Type B pancreatic cell (in vitro differentiated cells): Measurements from ENCODE around the gene C5orf34. TPM values are rescaled to one million over a fixed set of nuclear protein-coding genes. Genes with fewer than 3 reads are reported as not detected.
A peak's percentile ranks its signal among the peaks of the same experiment; 100 is the strongest.
"Not testable (repeated sequence)": the region's sequence is repeated elsewhere in the genome, so short reads cannot be mapped to it uniquely, and the experiment has no call there.

Source experiments
- DNase-seq: peaks from one replicate; pipeline ENCODE4 v3.0.0; 2021; ENCODE audit warnings: mixed read lengths; ENCODE audit not compliant: unreplicated experiment; ENCODE audit errors: extremely low spot score
- H3K27ac Mint-ChIP-seq: 2 replicates; pipeline ENCODE4 v1.8.0; 2021; ENCODE audit warnings: mild to moderate bottlenecking, mixed read lengths
- H3K27me3 Mint-ChIP-seq: 2 replicates; pipeline ENCODE4 v1.8.0; 2021; ENCODE audit warnings: mixed read lengths
- H3K36me3 Mint-ChIP-seq: 2 replicates; pipeline ENCODE4 v1.8.0; 2021; ENCODE audit warnings: mixed read lengths
- H3K4me1 Mint-ChIP-seq: one replicate; pipeline ENCODE4 v1.8.0; 2021; ENCODE audit warnings: mixed read lengths; ENCODE audit not compliant: unreplicated experiment
- H3K4me3 Mint-ChIP-seq: 2 replicates; pipeline ENCODE4 v1.8.0; 2021; ENCODE audit warnings: mild to moderate bottlenecking, mixed read lengths
- H3K9me3 Mint-ChIP-seq: 2 replicates; pipeline ENCODE4 v1.8.0; 2021; ENCODE audit warnings: mixed read lengths
- total RNA-seq: library from RNA; stranded (reverse); gene quantifications from 2 replicates; pipeline ENCODE4 v1.2.1, GENCODE V29; 2021; ENCODE audit warnings: low replicate concordance
- TF ChIP-seq, protein P1 (sequence below): fragments of 200-600 bp; sonication (generic); conservative IDR thresholded peaks from 2 replicates; pipeline ENCODE4 v1.5.0; 2021; ENCODE audit warnings: antibody characterized with exemption, mild to moderate bottlenecking

Gene C5orf34
- total RNA-seq, 1 donor from 2014 or later: 8.3 TPM

DNA sequence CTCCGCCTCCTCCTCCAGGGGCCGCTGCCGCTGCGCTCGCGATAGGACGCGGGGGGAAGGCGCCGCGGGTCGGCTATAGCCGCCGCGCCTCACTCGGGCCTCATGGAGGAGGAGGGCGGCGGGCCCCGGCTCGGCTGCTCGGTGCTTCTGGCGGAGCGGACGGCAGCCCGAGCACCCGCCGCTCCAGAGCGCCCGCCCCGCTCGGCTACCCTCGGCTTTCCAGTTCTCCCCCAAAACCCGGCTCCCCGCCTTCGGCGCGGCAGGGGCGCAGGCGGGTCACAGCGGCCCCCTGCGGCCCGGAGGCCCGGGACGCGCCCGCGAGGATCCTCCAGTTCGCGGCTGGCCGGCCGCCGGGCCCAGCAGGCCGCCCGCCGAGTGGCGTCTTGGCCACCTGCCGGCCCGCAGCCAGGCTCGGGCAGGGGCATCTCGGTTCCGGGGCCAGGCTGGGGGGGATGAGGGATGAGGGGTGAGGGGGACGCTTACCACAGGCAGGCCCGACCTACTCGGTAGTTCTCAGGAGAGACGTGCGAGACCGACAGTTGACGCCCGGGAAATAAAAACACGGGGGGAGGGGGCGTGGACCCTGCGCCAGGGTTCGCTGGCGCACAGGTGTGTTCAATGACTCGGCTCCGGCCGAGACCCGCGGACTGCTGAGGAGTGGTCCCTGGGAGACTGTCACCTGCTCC, 42.1 kb upstream of the C5orf34 start, which contains the start of gene PAIP1:
TSS of gene PAIP1 (minus strand) at position 221 of the 686 bp plus-strand sequence. CDS start 231 bp downstream, outside the sequence.
- TF ChIP-seq, protein P1, sequence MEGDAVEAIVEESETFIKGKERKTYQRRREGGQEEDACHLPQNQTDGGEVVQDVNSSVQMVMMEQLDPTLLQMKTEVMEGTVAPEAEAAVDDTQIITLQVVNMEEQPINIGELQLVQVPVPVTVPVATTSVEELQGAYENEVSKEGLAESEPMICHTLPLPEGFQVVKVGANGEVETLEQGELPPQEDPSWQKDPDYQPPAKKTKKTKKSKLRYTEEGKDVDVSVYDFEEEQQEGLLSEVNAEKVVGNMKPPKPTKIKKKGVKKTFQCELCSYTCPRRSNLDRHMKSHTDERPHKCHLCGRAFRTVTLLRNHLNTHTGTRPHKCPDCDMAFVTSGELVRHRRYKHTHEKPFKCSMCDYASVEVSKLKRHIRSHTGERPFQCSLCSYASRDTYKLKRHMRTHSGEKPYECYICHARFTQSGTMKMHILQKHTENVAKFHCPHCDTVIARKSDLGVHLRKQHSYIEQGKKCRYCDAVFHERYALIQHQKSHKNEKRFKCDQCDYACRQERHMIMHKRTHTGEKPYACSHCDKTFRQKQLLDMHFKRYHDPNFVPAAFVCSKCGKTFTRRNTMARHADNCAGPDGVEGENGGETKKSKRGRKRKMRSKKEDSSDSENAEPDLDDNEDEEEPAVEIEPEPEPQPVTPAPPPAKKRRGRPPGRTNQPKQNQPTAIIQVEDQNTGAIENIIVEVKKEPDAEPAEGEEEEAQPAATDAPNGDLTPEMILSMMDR: peak; percentile 76
- Mint-ChIP-seq H3K9me3 (no peaks in the 10 kb centered on the region), H3K27ac (peak within 1 kb of the TSS; percentile 94), H3K27me3 (no peaks in the 10 kb centered on the region), H3K36me3 (peaks cover 3% of the 10 kb centered on the region), H3K4me3 (peak within 1 kb of the TSS; percentile 94), H3K4me1 (no peaks in the 10 kb centered on the region)
- peak; percentile 90 for DNase-seq

DNA sequence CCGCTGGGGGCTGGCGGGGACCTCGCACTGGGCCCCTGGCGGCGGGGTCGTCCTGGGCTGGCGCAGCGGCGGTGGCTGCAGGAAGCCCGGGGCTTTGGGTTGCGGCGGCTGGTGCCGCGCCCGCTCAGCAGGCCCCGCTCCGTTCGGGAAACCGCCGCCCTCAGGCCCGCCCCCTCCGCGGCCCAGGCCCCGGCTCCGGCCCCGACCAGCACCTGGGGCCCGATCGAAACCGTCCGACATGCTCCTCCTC, 41.6 kb upstream of the C5orf34 start:
- H3K27me3 Mint-ChIP-seq, DNase-seq, H3K27ac Mint-ChIP-seq, H3K36me3 Mint-ChIP-seq, H3K9me3 Mint-ChIP-seq, H3K4me1 Mint-ChIP-seq: not testable (repeated sequence)
- H3K4me3 Mint-ChIP-seq: peak overlapping the region; percentile 94

DNA sequence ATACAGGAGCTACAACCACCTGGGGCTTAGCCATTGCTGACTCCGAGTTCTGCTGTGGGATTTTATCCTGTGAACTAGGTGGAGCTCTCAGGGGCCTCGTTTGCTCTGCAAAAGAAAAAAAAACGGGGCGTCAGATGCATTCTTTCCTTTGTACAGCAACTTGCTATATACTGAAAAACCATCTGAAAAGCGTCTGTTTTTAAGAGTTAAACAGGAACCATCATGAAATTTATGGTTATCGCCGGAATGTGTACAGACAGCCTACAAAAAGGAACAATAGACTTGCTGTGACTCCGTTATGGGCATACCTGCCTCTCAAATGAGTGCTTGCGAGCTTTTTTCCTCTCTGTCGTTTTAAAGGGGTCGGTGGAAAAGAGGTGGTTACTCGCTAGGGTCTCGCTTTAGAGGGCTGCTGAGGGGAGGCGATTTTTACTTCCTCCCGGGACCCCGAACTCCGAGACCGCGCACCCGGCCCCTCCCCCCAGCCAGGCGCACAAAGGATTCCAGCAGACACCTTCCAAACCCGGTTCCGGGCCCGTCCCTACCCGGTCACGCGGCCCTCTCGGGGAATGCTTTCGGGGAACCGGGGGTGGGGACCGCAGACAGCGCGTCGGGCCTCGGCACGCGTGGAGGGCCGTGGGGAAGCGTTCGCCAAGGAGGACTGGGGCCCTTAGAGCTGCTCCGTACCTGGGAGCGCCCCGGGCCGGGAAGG, 41.1 kb upstream of the C5orf34 start:
- Mint-ChIP-seq H3K27ac (no peak overlapping the region), H3K27me3 (no peaks in the 10 kb centered on the region), H3K4me3 (no peak overlapping the region), H3K36me3 (peaks cover 5% of the 10 kb centered on the region), H3K4me1 (peaks cover 4% of the 10 kb centered on the region), H3K9me3 (no peaks in the 10 kb centered on the region)
- peak; percentile 82 for DNase-seq
- TF ChIP-seq, protein P1: no peak

DNA sequence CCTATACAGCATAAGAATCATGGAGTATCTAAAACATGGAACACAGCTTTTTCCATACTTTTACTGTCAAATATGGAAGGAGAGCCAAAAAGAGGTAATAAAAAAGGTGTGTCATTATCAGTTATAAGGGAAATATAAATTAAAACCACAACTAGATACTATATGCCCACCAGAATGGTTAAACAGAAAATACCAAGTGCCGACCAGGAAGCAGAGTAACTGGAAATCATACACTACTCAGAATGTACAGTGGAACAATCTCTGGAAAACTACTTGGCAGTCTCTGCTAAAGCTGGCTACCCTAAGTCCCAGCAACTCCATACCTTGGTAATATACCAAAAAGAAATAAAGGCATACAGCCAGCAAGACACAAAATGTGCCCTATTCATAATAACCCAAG, 39.5 kb upstream of the C5orf34 start:
- DNase-seq: no peak
- Mint-ChIP-seq H3K9me3 (no peaks in the 10 kb centered on the region), H3K4me3 (no peak overlapping the region), H3K36me3 (peaks cover 9% of the 10 kb centered on the region), H3K27ac (no peak overlapping the region), H3K27me3 (no peaks in the 10 kb centered on the region), H3K4me1 (peaks cover 9% of the 10 kb centered on the region)
- TF ChIP-seq, protein P1: no peak

DNA sequence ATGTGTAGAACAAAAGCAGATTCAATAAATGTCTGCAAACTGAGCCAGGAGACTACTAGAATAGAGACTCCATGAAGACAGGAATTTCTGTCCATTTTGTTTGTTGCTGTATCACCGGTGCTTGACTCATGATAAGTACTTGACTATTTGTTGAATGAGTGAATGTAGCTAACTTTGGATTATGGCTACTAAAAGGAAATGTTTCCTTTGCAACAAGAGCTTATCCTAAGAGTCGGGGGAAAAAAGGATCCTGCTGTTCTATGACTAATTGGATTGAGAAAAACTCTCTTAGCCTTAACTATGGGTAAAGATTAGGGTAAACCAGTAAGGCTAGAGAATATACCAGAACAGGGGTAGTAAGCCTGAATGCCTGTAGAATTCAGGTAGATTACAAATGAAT, 38.4 kb upstream of the C5orf34 start:
- Mint-ChIP-seq H3K27me3 (no peaks in the 10 kb centered on the region), H3K36me3 (peaks cover 14% of the 10 kb centered on the region), H3K4me3 (no peak overlapping the region), H3K4me1 (peaks cover 9% of the 10 kb centered on the region), H3K27ac (no peak overlapping the region), H3K9me3 (no peaks in the 10 kb centered on the region)
- TF ChIP-seq, protein P1: no peak
- DNase-seq: no peak

DNA sequence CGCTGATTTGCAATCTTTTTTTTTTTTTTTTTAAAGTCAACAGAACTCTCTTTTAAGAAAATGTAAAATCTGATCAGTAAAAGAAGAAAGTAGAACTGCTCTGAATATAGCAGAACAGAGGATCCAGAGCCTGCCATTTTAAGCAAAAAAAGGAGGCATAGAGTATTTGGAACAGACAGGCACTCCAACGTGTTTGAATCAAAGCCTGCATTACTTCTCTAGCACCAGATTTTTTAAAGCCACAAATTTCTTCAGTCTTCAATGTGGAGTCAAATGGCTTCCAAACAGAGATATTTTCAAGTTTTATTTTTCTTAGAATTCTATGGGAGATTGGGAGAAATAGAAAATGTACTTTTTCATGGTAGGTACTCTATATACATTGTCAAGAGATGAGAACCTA, 36.8 kb upstream of the C5orf34 start:
- Mint-ChIP-seq H3K4me3 (no peak overlapping the region), H3K4me1 (peaks cover 9% of the 10 kb centered on the region), H3K9me3 (no peaks in the 10 kb centered on the region), H3K36me3 (peaks cover 19% of the 10 kb centered on the region), H3K27ac (no peak overlapping the region), H3K27me3 (no peaks in the 10 kb centered on the region)
- no peak for DNase-seq
- TF ChIP-seq, protein P1: no peak

DNA sequence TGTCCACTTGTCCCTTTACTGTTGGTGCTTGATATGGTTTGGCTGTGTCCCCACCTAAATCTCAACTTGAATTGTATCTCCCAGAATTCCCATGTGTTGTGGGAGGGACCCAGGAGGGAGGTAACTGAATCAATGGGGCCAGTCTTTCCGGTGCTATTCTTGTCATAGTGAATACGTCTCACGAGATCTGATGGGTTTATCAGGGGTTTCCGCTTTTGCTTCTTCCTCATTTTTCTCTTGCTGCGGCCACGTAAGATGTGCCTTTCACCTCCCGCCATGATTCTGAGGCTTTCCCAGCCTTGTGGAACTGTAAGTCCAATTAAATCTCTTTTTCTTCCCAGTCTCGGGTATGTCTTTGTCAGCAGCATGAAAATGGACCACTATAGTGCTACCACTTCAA, 34.3 kb upstream of the C5orf34 start:
- not testable (repeated sequence) for H3K27me3 Mint-ChIP-seq, DNase-seq, H3K4me1 Mint-ChIP-seq, H3K9me3 Mint-ChIP-seq, H3K27ac Mint-ChIP-seq, H3K4me3 Mint-ChIP-seq
- H3K36me3 Mint-ChIP-seq: peaks cover 26% of the 10 kb centered on the region
